Muscle layer of colon (tissue), 2 donors: Measurements from ENCODE around the gene CCSER1.
"Not testable (repeated sequence)": the region's sequence is repeated elsewhere in the genome, so short reads cannot be mapped to it uniquely, and the experiment has no call there.

Experiments used
- H3K27ac ChIP-seq: one replicate; pipeline ENCODE4 v1.7.0; 2013; ENCODE audit warnings: low read depth, mild to moderate bottlenecking, low read length, moderate library complexity
- H3K27me3 ChIP-seq, 2 donors: one replicate each; pipeline ENCODE4 v1.7.0; 2013; ENCODE audit warnings: low read length in 2 of 2, mild to moderate bottlenecking in 2 of 2; ENCODE audit not compliant: insufficient read depth in 2 of 2, control insufficient read depth in 1 of 2
- H3K36me3 ChIP-seq: one replicate; pipeline ENCODE4 v1.7.0; 2013; ENCODE audit warnings: mild to moderate bottlenecking, low read length; ENCODE audit not compliant: insufficient read depth
- H3K4me1 ChIP-seq: one replicate; pipeline ENCODE4 v1.7.0; 2013; ENCODE audit warnings: mild to moderate bottlenecking, low read length; ENCODE audit not compliant: insufficient read depth
- H3K4me3 ChIP-seq, 2 donors: one replicate each; pipeline ENCODE4 v1.7.0; 2013; ENCODE audit warnings: low read length in 2 of 2, low read depth in 1 of 2, mild to moderate bottlenecking in 1 of 2, moderate library complexity in 1 of 2
- H3K9ac ChIP-seq: one replicate; pipeline ENCODE4 v1.7.0; 2013; ENCODE audit warnings: low read length
- H3K9me3 ChIP-seq: one replicate; pipeline ENCODE4 v1.7.0; 2013; ENCODE audit warnings: mild to moderate bottlenecking, low read length
- donor health status: abdominal sarcoma.
- donor health status: Adenocarcinoma of cecum.

CCSER1 gene

DNA sequence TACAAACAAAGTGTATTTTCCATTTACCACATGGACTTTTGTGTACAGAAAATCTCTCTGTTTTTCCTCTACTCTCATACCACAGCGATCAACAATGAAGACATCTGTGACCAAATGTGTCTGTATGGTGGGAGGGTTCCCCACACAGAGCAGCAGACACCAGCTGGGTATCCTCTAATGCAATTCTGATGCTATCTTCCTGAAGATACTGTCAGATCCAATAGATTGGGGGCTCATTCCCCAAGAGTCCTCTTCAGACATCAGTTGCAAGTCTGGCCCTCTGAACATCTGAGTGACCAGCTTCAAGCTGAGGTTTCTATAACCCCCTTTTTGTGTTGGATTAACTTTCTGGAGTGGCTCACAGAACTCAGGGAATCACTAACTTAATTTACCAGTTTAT, 659.4 kb downstream of the CCSER1 start:
- Histone ChIP-seq H3K9me3 (no peaks in the 10 kb centered on the region), H3K36me3 (no peaks in the 10 kb centered on the region), H3K27ac (no peak overlapping the region)

DNA sequence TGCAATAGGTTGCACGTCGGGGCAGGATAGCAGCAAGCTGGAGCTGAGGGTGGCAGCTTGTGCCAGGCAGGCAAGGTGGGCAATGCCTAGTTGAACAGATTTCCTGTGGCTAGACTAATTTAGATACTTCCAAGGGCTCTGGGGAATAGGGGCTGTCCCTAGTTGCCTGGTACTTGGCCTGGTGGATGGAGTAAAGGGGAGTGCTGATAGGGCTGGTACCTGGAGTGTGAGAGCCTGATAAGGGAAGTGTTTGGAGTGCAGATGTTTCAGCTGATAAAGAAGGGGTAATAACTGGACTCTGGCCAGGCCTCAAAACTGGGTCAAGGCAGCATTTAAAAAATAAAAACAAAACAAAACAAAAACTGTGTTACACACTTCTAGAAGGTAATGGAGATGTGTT, 665.5 kb downstream of the CCSER1 start:
- Histone ChIP-seq H3K27me3 (no peaks in the 10 kb centered on the region), H3K9ac (no peak overlapping the region)

More for the DNA sequence above, 659.4 kb downstream of the CCSER1 start:
- H3K4me3 ChIP-seq: no peak overlapping the region
- H3K4me1 ChIP-seq: no peaks in the 10 kb centered on the region
- H3K27me3 ChIP-seq: no peaks in the 10 kb centered on the region
- no peak overlapping the region for H3K9ac ChIP-seq

GRCh38 chr4:90798948-90799347, 671.8 kb downstream of the CCSER1 start:
- H3K9me3 ChIP-seq: no peaks in the 10 kb centered on the region
- H3K4me3 ChIP-seq: no peak overlapping the region
- no peak overlapping the region for H3K27ac ChIP-seq
- no peaks in the 10 kb centered on the region for H3K4me1 ChIP-seq
- no peaks in the 10 kb centered on the region for H3K27me3 ChIP-seq
- no peaks in the 10 kb centered on the region for H3K36me3 ChIP-seq
- no peak overlapping the region for H3K9ac ChIP-seq

More for the DNA sequence above, 665.5 kb downstream of the CCSER1 start:
- Histone ChIP-seq H3K27ac (no peak overlapping the region), H3K36me3 (no peaks in the 10 kb centered on the region), H3K4me1 (no peaks in the 10 kb centered on the region), H3K4me3 (no peak overlapping the region), H3K9me3 (no peaks in the 10 kb centered on the region)

GRCh38 chr4:90799895-90800294, 672.7 kb downstream of the CCSER1 start:
- Histone ChIP-seq H3K9ac (no peak overlapping the region), H3K9me3 (no peaks in the 10 kb centered on the region), H3K27me3 (no peaks in the 10 kb centered on the region), H3K4me3 (no peak overlapping the region), H3K27ac (no peak overlapping the region), H3K36me3 (no peaks in the 10 kb centered on the region), H3K4me1 (no peaks in the 10 kb centered on the region)

- H3K27me3 ChIP-seq: no peaks in the 10 kb centered on the region
- no peak overlapping the region for H3K4me3 ChIP-seq
- H3K4me1 ChIP-seq: no peaks in the 10 kb centered on the region
- H3K9me3 ChIP-seq: no peaks in the 10 kb centered on the region
- H3K36me3 ChIP-seq: no peaks in the 10 kb centered on the region
- no peak overlapping the region for H3K27ac ChIP-seq
- H3K9ac ChIP-seq: no peak overlapping the region
These were observed 688.4 kb downstream of the CCSER1 start for GRCh38 chr4:90815569-90815968.

DNA sequence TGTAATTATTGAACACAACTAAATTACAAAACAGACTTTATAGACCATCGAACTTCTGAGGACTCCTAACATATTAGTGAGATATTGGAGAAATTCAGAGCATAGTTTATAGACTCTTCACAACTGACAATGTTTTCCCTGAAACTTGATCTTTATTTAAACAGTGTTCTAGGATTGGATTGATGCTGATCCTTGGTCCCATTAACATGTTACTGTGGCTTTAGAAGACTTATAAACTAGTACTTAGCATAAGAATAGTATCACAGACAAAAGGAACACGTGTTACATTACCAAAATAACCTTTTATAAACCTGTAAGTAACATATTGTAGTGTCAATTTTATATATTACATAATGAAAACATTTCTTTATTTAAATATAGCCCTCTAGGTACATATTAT, 689.6 kb downstream of the CCSER1 start:
- no peak overlapping the region for H3K27ac ChIP-seq
- no peaks in the 10 kb centered on the region for H3K4me1 ChIP-seq
- no peak overlapping the region for H3K4me3 ChIP-seq
- no peaks in the 10 kb centered on the region for H3K9me3 ChIP-seq
- no peaks in the 10 kb centered on the region for H3K36me3 ChIP-seq
- no peaks in the 10 kb centered on the region for H3K27me3 ChIP-seq
- H3K9ac ChIP-seq: no peak overlapping the region

DNA sequence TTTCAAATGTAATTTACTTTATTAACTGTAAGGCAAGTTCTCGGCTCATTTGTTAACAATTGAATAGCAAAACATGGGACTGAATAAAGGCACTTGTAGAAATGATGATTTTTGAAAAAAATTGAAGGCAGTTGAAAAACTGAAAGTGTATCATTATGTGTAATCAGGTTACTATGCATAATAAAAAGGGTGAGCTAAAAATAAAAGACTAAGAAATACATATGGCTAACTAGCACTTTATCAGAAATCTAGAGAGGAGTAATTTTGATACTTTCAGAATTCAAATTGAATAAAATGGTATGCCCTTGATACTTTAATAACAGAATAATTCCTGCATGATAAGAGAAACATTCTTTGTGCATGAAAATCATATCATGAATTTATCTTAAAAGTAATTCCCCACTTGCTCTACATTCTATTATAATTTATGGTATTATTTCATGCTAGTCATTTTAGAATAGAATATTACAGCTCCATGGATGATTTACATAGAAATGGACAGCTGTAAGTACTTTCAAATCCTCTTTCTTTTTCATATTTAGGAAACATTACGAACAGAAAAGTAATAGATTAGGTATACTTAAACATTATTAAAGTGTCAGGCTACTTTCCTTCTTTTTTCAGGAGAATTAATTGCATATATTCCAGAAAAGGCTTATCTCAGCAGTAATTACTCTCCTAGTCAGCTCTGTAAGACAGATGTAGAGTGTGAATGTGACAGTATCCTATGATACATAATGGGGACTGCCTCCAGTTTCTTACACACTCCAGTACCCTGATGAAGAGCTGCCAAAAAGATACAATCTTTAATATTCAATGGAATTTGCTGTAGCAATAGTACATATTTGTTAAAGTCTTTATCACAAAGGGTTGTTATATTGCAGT, 697.3 kb downstream of the CCSER1 start:
- Histone ChIP-seq H3K9ac (no peak overlapping the region), H3K9me3 (no peaks in the 10 kb centered on the region), H3K27ac (no peak overlapping the region), H3K4me1 (no peaks in the 10 kb centered on the region), H3K27me3 (no peaks in the 10 kb centered on the region), H3K4me3 (no peak overlapping the region), H3K36me3 (no peaks in the 10 kb centered on the region)

GRCh38 chr4:90825849-90826248, 698.7 kb downstream of the CCSER1 start:
- no peak overlapping the region for H3K4me3 ChIP-seq
- no peak overlapping the region for H3K27ac ChIP-seq
- no peaks in the 10 kb centered on the region for H3K9me3 ChIP-seq
- no peak overlapping the region for H3K9ac ChIP-seq
- no peaks in the 10 kb centered on the region for H3K36me3 ChIP-seq
- H3K27me3 ChIP-seq: no peaks in the 10 kb centered on the region
- no peaks in the 10 kb centered on the region for H3K4me1 ChIP-seq

DNA sequence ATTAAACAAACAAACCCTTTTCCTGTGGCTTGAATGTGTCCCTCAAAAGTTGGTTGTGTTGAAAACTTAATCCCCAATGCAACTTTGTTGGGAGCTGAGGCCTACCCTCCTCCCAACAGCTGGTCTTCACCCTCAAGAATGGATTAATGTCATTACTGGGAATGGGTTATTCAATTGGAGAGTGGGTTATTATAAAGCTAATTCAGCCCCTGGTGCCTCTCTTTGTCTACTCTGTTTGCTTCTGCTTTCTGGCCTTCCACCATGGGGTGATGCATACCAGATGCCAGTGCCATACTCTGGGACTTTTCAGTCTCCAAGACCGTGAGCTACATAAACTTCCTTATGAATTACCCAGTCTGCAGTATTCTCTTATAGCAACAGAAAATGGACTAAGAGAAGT, 706.5 kb downstream of the CCSER1 start:
- Histone ChIP-seq H3K4me3 (no peak overlapping the region), H3K27me3 (no peaks in the 10 kb centered on the region), H3K4me1 (no peaks in the 10 kb centered on the region), H3K36me3 (no peaks in the 10 kb centered on the region), H3K9ac (no peak overlapping the region), H3K9me3 (no peaks in the 10 kb centered on the region), H3K27ac (no peak overlapping the region)

GRCh38 chr4:90837241-90837640, 710.0 kb downstream of the CCSER1 start:
- Histone ChIP-seq H3K4me1 (no peaks in the 10 kb centered on the region), H3K27ac (no peak overlapping the region), H3K9me3 (no peaks in the 10 kb centered on the region), H3K9ac (no peak overlapping the region), H3K36me3 (no peaks in the 10 kb centered on the region), H3K27me3 (no peaks in the 10 kb centered on the region), H3K4me3 (no peak overlapping the region)

DNA sequence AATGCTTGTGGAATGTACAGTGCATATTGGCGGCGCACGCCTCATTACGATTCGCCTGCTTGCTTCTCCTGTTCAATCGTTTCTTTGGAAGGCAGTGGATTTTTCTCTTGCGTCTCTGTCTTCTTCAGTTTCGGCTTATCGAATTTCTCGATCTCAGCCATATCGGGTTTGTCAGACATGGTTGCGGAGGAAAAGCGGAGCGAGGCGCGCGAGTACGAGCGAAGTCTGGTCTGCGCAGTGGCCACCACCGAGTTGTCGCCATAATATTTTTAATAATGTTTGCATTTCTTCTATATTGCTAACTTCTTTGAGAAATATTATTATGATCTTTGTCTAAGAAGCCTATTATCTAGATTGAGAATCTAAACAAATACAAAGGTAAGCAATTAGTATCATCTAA, 711.7 kb downstream of the CCSER1 start:
- H3K9ac ChIP-seq, H3K27ac ChIP-seq, H3K4me1 ChIP-seq, H3K9me3 ChIP-seq, H3K36me3 ChIP-seq, H3K27me3 ChIP-seq, H3K4me3 ChIP-seq: not testable (repeated sequence)

DNA sequence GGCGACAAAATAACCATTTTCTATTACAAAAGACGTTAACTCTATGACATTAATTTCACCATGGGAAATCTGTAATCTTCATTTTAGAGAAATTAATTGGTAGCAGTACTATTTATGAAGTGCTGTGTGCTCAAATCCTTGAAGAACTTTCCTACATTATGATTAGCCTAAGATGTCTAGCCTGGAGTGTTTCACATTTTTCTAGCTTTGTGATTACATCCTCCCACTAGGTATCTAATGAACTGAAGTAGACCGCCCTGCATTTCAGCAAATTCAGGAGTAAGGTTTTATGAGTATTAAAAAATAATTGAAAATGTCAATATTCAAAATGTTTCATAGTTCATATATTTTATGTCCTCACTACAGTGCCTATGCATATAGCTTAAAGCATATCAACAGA, 713.1 kb downstream of the CCSER1 start:
- no peak overlapping the region for H3K9ac ChIP-seq
- H3K27me3 ChIP-seq: no peaks in the 10 kb centered on the region
- no peaks in the 10 kb centered on the region for H3K9me3 ChIP-seq
- H3K27ac ChIP-seq: no peak overlapping the region
- no peaks in the 10 kb centered on the region for H3K4me1 ChIP-seq
- H3K4me3 ChIP-seq: no peak overlapping the region
- no peaks in the 10 kb centered on the region for H3K36me3 ChIP-seq
